SIG-M5 treated with dmso at 0.1 percent for 504 hours (cell line): Measurements from ENCODE around the gene EDC3.
"Not testable (repeated sequence)": the region's sequence is repeated elsewhere in the genome, so short reads cannot be mapped to it uniquely, and the experiment has no call there.

Experiments used
- DNase-seq: peaks from one replicate; lab custom pipeline; 2025; ENCODE audit not compliant: unreplicated experiment; lab: John Stamatoyannopoulos, UW

The EDC3 gene

GRCh38 chr15:74653426-74654102 lies 42.3 kb downstream of the EDC3 start:
- DNase-seq: no peak

DNA sequence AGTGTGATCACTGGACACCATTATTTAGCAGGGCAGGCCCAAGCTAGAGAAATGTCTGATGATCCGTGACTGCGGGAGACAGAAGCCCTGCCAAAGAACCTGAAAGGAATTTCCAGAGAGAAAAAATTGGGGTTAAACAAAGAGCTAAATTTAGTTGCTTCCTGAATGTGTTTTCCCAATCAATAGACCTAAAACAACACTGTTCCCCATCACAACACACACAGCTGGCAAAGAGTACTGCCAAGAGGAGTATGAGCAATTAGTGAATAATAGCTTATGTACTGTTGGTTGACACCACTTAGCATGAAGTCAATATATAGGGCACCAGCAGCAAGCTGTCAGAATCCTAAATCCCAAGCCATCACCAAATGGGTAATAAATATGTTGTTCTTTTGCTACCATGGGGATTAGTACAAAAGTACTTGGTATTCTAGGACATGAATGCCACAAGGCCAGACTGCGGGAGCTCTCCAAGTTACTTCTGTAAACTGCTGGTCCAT lies 44.5 kb downstream of the EDC3 start:
- no peak for DNase-seq

DNA sequence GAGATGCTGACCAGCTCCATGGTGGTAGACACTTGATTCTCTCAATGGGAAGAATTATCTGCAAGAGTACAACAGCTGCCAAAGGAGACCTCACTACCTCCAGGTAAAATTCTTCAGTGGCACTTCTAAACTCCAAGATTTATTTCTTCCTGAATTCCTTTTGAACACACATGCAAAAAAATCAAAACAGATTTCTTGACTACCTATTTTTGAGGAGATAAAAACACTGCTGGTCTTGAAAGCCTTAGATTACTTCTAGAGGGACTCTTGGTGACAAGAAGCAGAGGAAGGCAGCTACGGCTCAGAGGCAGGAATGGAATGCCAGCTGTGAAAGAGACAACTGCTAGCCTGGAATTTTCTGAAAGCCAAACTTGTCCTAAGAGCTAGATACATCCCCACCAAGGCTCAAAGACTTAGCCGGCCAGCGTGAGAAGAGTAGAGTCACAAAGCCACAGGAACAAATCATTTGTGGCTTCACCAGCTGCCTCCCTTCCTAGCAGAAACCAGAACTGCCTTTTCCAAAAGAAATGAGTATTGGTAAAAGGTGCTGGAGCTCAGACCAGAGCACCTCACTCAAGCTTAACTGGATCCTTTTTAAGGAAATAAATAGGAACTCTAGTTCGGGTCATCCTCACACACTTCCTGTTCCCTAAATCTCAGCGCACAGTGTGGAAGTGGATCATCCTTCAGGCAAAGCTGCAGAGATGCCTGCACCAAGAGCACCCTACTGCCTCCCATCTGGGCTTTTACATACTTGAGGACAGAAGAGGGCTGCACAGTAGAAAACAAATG lies 47.6 kb downstream of the EDC3 start:
- DNase-seq: no peak

- DNase-seq: no peak
Observed at GRCh38 chr15:74646480-74646879, 49.3 kb downstream of the EDC3 start.

DNA sequence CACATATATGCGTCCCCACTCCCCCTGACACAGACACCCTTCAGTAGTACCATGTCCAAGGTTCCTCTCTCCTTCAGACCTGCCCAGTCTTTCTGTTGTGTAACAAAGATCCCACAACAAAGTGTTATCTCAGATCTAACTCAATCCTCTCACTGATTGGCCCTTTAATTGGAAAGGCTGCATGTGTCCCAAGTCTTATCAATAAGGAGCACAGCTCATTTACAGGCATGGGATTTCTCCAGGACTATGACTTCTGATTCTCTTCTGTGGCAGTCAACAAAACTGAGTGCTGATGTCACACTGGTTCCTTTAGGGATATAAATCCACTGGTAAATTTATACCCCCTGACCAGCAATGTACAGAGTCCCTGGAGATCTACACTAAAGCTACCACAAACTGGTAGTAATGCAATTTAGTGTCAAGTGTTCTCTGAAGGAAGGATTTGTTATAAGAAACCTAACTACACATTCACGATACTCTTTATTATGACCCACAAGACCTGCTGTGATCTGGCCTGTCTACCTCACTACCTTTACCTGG lies 52.1 kb downstream of the EDC3 start:
- no peak for DNase-seq

DNA sequence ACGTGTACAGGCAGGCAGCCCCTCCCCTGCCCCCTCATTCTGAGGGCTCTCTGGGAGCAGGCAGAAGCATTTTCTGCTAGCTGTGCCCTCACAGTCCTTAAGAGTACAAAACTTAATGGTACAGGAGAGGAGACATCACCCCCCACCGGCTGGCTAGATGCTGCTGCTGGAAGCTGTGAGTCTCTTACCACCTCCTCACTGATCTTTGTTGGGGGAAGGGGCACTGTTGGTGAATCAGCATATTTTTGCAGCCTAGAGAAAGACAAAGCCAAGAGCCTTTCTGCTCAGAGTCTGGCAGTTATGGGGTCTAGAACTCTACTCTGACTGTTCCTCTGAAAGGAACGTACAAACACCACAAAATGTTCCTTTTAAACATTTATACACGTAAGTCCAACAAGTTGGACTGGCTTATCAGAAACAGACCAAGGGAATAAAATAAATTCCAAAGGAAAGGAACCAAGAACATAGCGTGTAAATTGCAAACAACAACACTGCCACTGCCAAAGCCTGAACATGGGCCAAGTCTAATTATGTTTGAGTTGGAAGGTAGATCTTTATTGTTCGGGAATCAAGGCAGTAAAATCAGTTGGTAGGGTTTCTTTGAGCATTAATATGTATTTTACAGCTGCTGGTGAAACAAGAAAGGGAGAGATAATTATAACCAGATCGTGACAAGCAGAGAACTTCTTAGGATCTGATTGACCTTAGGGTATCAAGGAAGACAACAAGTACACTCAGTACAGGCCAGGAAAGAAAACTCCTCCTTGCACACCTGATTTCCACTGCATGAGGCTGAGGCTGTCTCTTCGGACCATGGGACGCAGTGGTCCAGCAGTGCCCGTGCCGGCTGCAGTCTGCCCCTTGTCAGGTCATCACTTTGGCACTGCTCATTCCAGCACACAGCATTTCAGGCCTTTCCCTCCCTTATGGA lies 52.8 kb downstream of the EDC3 start:
- DNase-seq: no peak

GRCh38 chr15:74642348-74642733 lies 53.5 kb downstream of the EDC3 start:
- peak; percentile 23 for DNase-seq

DNA sequence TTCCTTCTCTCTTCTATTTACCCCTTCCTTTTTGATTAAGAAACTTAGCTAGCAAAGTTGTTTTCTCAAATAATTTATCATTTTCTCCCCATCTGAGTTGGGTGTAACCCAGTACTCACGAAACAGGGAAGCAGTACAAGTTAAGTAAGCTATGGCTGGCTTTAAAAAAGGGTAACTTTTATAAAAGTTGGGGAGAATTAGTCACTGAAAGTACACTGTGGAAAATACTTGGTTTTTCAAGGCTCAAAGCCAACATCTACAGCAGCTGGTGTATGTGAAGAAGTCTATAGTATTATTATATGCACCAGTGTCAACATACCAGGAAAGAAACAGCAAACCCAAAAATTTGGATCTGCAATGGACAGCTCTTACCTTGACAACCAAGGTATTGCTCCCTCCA lies 54.7 kb downstream of the EDC3 start:
- DNase-seq: no peak

DNA sequence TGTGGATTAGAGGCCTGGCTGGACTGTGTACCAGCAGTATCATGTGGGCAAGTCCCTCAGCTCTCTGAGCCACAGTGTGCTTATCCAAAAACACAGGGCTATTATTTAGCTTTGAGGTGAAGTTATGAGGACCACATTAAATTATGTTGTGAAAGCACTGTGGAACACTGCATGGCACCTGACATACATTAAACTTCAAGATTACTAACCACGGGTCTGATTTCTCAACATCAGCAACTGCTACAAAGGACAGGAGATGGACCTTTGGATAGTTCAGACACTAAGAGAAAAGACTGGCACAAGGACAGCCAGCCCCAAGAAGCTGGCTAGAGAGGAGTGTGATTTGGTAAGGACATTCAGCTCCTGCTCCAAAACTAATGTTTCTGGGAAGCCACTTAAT lies 58.8 kb downstream of the EDC3 start:
- DNase-seq: no peak

DNA sequence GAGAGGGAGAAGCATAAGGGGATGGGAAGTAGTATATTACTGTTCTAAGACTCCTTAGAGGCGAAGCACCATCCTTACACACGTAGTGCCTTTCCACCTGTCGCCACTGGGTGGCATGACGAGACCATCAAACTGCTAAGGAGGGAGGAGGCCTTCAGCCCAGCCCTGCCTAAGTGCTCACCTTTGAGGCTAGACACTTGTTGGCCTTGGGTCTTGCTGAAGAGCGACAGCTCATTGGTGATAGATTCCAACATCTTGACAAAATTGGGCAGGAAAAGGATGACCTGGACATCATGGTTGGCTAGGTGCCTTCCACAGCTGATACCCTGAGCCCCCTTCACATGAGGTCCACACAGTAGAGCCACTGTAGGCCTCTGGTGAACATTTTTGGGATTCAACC lies 60.6 kb downstream of the EDC3 start:
- DNase-seq: peak; percentile 67

DNA sequence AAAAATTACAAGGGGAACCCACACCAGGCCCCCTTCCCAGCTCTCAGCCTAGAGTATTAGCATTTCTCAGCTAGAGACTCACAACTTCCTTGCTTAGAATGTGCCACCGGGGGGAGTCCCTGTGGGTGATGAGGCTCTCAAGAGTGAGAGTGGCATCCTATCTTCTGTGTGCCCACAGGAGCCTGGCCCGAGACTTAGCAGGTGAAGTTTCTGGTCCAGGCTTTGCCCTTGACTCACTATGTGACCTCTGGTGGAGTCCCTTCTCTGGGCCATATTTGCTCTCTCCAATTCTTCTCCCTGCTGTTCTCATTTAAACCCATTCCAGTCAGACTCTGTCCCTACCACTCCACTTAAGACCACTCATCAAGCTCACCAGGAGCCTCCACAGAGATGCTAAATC lies 62.0 kb downstream of the EDC3 start:
- no peak for DNase-seq

- no peak for DNase-seq
Observed at GRCh38 chr15:74632601-74633000, 63.2 kb downstream of the EDC3 start.

DNA sequence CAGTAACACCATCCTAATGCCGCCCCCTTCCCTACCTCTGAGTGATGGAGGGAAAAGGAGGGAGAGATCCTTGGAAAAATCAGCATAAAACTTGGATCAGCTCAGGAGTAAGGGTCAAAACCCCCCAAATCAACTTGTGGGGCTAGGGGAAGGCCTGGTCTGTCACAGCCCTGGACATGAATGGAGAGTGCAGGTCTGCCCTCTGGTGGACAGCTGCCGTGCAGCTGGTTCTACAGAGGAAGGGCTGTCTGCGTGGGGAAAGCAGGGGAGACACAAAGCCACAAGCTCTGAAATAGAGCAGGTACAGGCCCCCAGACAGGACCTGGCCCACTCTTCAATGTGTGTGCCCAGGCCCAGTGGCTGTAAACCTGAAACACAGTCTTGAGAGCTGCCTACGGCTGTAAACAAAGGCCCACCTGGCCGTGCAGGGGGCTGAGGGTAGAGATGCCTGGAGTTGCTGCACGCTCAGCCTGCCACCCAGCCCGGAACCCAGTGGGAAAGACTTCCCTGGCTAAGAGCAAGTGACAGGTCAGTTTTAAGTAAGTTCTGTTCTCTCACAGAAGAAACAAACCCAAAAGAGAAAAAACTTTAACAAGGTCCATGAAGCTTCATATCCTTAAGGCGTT lies 63.8 kb downstream of the EDC3 start:
- DNase-seq: peak; percentile 38

GRCh38 chr15:74631408-74631807 lies 64.4 kb downstream of the EDC3 start:
- DNase-seq: no peak

- no peak for DNase-seq
Observed at GRCh38 chr15:74631087-74631385, 64.8 kb downstream of the EDC3 start.

- no peak for DNase-seq
Observed at GRCh38 chr15:74630284-74631086, 65.3 kb downstream of the EDC3 start.

GRCh38 chr15:74629696-74630095 lies 66.1 kb downstream of the EDC3 start:
- DNase-seq: not testable (repeated sequence)

DNA sequence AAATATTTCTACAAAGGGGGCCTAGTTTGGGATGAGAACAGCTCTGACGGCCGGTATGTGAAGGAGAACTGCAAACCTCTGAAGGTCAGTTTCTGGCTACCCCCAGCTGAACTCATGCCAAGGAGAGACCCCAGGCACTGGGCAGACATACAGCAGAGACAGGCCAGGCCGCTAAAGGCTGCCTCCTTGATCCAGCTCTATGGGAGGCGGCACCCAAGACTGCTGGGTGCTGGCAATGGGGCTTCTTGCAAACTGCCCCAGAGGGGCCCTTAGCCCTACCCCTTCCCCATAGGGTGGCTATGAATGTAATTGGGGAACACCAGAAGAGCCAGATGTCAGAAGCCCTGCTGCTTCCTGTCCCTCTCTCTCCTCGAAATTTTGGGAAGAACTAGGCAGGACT lies 66.9 kb downstream of the EDC3 start:
- DNase-seq: no peak

DNA sequence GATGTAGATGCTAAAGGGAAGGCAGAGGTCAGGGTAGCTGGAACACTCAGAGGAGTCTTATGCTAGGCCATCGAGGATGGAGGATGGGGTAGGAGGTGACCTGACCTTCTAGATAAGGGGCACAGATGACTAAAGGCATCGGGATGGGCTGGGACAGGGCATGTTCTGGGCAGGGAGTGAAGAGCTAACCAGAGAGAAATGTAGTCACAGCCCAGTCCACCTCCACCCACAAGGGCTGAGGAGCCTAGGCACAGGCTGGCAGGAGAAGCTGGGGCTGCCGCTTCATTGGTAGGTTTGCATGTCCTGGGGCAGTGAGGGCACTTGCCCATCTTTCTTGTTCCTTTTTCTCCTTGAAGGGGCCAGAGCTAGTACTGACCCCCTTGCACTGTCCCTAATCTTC lies 67.6 kb downstream of the EDC3 start:
- no peak for DNase-seq

GRCh38 chr15:74627766-74628165 lies 68.1 kb downstream of the EDC3 start:
- DNase-seq: no peak
